ENCODE measurements around the gene EXOC4. TPM values are rescaled to one million over a fixed set of nuclear protein-coding genes. Genes with fewer than 3 reads are reported as not detected.

EXOC4 gene
- total RNA-seq, 4 donors from 2014 or later = 82.4 to 204 (median 128) TPM

GRCh38 chr7:133502498-133502897 is 249.6 kb downstream of the EXOC4 start:
- in situ Hi-C loops (cut with MboI; ENCODE audit: low pct_ligation_motif_present in 1 of 4, low pct_unique_long_range_greater_than_20kb in 1 of 4, low sequenced_read_pairs in 3 of 4) (no loop called here), intact Hi-C loops (cut with DNase I; ENCODE audit: low total_unique reads) (no loop called here)
- no peak overlapping the region for H3K27ac ChIP-seq
- H3K4me3 ChIP-seq = no peak overlapping the region
- peaks cover 0 to 5% (median 0%) of the 10 kb centered on the region in 4 donors for H3K4me1 ChIP-seq
- no peaks in the 10 kb centered on the region for H3K36me3 ChIP-seq
- no peaks in the 10 kb centered on the region for H3K27me3 ChIP-seq
- no peak for DNase-seq
- 67 to 84% methylated on average over 1 of the region's 1 CpG for WGBS, 2 donors (ENCODE audit: low coverage in 1 of 2)
- no peak for TF ChIP-seq POLR2A (IDR thresholded peaks at IDR 0.05)
- no peak for TF ChIP-seq POLR2AphosphoS5 (IDR thresholded peaks at IDR 0.05)
- TF ChIP-seq EP300 (IDR thresholded peaks at IDR 0.05; ENCODE audit: low read depth) = no peak
- no peak for TF ChIP-seq CTCF (IDR thresholded peaks at IDR 0.05)
- H3K9me3 ChIP-seq = no peaks in the 10 kb centered on the region

DNA sequence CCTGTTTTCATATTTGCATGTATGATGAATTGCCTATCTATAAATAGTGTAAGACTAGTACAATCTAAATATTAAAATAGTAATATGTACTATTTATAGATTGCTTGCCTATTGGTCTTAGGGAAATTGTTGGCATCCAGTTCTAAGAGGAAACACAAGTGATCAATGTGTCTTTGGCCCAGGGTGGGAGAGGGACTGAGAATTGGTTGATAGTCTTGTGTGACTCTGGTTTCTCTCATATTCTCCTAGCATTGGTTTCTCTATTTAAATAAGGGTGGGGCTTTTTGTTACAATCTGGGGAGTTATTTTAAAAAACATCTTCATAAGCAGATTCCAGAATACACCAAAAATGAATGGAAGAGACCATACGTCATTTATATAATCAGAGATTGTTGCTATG is 250.1 kb downstream of the EXOC4 start:
- TF ChIP-seq EP300 (IDR thresholded peaks at IDR 0.05; ENCODE audit: low read depth) (no peak), CTCF (IDR thresholded peaks at IDR 0.05) (no peak), POLR2AphosphoS5 (IDR thresholded peaks at IDR 0.05) (no peak), POLR2A (IDR thresholded peaks at IDR 0.05) (no peak)
- H3K9me3 ChIP-seq = no peaks in the 10 kb centered on the region
- in situ Hi-C loops (cut with MboI; ENCODE audit: low pct_ligation_motif_present in 1 of 4, low pct_unique_long_range_greater_than_20kb in 1 of 4, low sequenced_read_pairs in 3 of 4) = no loop called here
- no peak overlapping the region for H3K27ac ChIP-seq
- no peaks in the 10 kb centered on the region for H3K36me3 ChIP-seq
- H3K4me3 ChIP-seq = no peak overlapping the region
- H3K4me1 ChIP-seq = peaks cover 0 to 5% (median 0%) of the 10 kb centered on the region in 4 donors
- intact Hi-C loops (cut with DNase I; ENCODE audit: low total_unique reads) = no loop called here
- WGBS, 2 donors (ENCODE audit: low coverage in 1 of 2) = 90% methylated on average over 1 of the region's 1 CpG; no CpG with 5 or more reads in 1 of the 2 donors
- H3K27me3 ChIP-seq = no peaks in the 10 kb centered on the region
- DNase-seq = no peak

GRCh38 chr7:133504825-133505224 is 251.9 kb downstream of the EXOC4 start:
- Histone ChIP-seq H3K27me3 (no peaks in the 10 kb centered on the region), H3K27ac (no peak overlapping the region), H3K36me3 (no peaks in the 10 kb centered on the region), H3K4me1 (peaks cover 0 to 5% (median 0%) of the 10 kb centered on the region in 4 donors), H3K4me3 (no peak overlapping the region), H3K9me3 (no peaks in the 10 kb centered on the region)
- TF ChIP-seq CTCF (IDR thresholded peaks at IDR 0.05) (no peak), POLR2A (IDR thresholded peaks at IDR 0.05) (no peak), POLR2AphosphoS5 (IDR thresholded peaks at IDR 0.05) (no peak), EP300 (IDR thresholded peaks at IDR 0.05; ENCODE audit: low read depth) (no peak)
- in situ Hi-C loops (cut with MboI; ENCODE audit: low pct_ligation_motif_present in 1 of 4, low pct_unique_long_range_greater_than_20kb in 1 of 4, low sequenced_read_pairs in 3 of 4) = no loop called here
- 89 to 95% methylated on average over 3 of the region's 3 CpGs for WGBS, 2 donors (ENCODE audit: low coverage in 1 of 2)
- intact Hi-C loops (cut with DNase I; ENCODE audit: low total_unique reads) = no loop called here
- DNase-seq = no peak

DNA sequence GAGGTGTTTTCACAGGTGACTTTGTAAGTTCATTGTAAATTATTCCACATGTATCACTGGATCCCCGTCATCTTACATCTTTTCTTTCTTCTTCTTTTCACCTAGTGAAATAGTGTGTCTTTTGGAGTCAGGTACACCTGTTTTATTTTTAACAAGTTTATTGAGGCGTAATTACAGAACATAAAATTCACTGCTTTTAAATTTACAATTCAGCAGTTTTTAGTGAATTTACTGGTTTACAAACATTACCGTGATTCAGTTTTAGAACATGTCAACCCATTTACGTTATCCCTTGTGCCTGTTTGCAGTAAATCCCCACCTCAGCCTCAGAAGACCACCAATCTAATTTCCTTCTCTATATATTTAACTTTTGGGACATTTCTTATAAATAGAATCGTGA is 256.9 kb downstream of the EXOC4 start:
- intact Hi-C loops (cut with DNase I; ENCODE audit: low total_unique reads) = loop anchor here (5.0 kb wide), 1 partner anchor 253 kb away; no protein-coding TSS in a partner anchor
- Histone ChIP-seq H3K27ac (no peak overlapping the region), H3K36me3 (no peaks in the 10 kb centered on the region), H3K4me1 (peaks cover 0 to 3% (median 0%) of the 10 kb centered on the region in 4 donors), H3K27me3 (no peaks in the 10 kb centered on the region), H3K4me3 (no peak overlapping the region), H3K9me3 (no peaks in the 10 kb centered on the region)
- in situ Hi-C loops (cut with MboI; ENCODE audit: low pct_ligation_motif_present in 1 of 4, low pct_unique_long_range_greater_than_20kb in 1 of 4, low sequenced_read_pairs in 3 of 4) = no loop called here
- WGBS, 2 donors (ENCODE audit: low coverage in 1 of 2) = 91 to 93% methylated on average over 5 of the region's 5 CpGs
- DNase-seq = no peak
- TF ChIP-seq CTCF (IDR thresholded peaks at IDR 0.05) (no peak), POLR2AphosphoS5 (IDR thresholded peaks at IDR 0.05) (no peak), POLR2A (IDR thresholded peaks at IDR 0.05) (no peak), EP300 (IDR thresholded peaks at IDR 0.05; ENCODE audit: low read depth) (no peak)

Measured in transverse colon (tissue), 4 donors.